ENCODE results near the gene ST7L.
A peak's percentile ranks its signal among the peaks of the same experiment; 100 is the strongest.

DNA sequence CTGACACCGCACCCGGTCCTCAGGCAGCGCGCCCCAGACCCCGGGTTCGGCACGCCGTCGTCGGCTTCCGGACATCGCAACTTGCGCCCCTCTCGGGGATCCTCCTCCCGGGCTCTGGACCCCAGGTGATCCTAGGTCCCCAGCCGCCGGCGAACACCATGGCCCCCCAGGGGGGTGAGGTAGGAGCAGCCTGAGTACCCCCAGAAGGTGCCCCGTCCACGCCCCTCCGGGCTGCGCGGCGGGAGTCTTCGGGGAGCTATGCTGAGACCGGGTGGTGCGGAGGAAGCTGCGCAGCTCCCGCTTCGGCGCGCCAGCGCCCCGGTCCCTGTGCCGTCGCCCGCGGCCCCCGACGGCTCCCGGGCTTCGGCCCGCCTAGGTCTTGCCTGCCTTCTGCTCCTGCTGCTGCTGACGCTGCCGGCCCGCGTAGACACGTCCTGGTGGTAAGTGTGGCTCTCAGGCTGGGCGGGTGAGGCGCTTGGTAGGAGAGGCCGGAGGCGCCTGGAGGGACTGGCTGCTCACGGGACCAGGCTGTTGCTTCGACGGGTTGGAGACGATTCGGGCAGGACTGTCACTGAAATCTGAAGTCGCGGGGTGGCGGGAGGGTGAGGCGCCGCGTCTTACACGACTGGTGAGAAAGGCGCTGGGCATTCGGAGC, 109.8 kb downstream of the ST7L start:
- TF ChIP-seq, protein P1, sequence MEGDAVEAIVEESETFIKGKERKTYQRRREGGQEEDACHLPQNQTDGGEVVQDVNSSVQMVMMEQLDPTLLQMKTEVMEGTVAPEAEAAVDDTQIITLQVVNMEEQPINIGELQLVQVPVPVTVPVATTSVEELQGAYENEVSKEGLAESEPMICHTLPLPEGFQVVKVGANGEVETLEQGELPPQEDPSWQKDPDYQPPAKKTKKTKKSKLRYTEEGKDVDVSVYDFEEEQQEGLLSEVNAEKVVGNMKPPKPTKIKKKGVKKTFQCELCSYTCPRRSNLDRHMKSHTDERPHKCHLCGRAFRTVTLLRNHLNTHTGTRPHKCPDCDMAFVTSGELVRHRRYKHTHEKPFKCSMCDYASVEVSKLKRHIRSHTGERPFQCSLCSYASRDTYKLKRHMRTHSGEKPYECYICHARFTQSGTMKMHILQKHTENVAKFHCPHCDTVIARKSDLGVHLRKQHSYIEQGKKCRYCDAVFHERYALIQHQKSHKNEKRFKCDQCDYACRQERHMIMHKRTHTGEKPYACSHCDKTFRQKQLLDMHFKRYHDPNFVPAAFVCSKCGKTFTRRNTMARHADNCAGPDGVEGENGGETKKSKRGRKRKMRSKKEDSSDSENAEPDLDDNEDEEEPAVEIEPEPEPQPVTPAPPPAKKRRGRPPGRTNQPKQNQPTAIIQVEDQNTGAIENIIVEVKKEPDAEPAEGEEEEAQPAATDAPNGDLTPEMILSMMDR (optimal IDR thresholded peaks at IDR 0.05 in 1 of 3, IDR thresholded peaks at IDR 0.05 in 1 of 3, conservative IDR thresholded peaks at IDR 0.05 in 1 of 3; ENCODE audit: extremely low read depth in 1 of 3, insufficient read depth in 2 of 3, low read length in 3 of 3) = no peak
- peak; percentile 87 for TF ChIP-seq EZH2 (IDR thresholded peaks at IDR 0.05; ENCODE audit: low read length)

Data from keratinocyte (primary cell).